MM.1S (cell line): Measurements from ENCODE around the gene PNKD.

Experiments
- EZH2 ChIP-seq: fragments of 300-600 bp; sonication (generic); optimal IDR thresholded peaks from 2 replicates; pipeline ENCODE3; 2017; ENCODE audit warnings: low read depth, mild to moderate bottlenecking, antibody characterized with exemption, low read length, mixed read lengths
- TF ChIP-seq, protein P1 (sequence below): fragments of 300-600 bp; sonication (generic); IDR thresholded peaks from 2 replicates; pipeline ENCODE4 v1.5.1; 2016; ENCODE audit warnings: antibody characterized with exemption, low read length, mixed read lengths

DNA sequence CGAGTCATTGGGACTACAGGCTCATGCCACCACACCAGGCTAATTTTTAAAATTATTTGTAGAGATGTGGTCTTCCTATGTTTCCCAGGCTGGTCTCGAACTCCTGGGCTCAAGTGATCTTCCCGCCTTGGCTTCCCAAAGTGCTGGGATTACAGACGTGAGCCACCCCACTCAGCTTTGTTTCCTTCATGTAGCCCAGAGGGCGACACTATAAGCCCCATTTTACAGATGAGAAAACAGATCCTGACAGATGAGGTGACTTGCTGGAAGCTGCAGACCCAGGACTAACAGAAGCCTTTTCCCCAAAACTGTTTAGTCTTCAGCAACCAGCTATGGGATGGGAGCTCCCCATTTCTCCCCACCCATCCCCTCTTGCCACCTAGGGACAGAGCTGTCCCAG, 122.1 kb downstream of the PNKD start:
- TF ChIP-seq, protein P1, sequence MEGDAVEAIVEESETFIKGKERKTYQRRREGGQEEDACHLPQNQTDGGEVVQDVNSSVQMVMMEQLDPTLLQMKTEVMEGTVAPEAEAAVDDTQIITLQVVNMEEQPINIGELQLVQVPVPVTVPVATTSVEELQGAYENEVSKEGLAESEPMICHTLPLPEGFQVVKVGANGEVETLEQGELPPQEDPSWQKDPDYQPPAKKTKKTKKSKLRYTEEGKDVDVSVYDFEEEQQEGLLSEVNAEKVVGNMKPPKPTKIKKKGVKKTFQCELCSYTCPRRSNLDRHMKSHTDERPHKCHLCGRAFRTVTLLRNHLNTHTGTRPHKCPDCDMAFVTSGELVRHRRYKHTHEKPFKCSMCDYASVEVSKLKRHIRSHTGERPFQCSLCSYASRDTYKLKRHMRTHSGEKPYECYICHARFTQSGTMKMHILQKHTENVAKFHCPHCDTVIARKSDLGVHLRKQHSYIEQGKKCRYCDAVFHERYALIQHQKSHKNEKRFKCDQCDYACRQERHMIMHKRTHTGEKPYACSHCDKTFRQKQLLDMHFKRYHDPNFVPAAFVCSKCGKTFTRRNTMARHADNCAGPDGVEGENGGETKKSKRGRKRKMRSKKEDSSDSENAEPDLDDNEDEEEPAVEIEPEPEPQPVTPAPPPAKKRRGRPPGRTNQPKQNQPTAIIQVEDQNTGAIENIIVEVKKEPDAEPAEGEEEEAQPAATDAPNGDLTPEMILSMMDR, result no peak
- TF ChIP-seq EZH2, result no peak
